ENCODE data around the gene LRFN2. TPM values are rescaled to one million over a fixed set of nuclear protein-coding genes. Genes with fewer than 3 reads are reported as not detected.

LRFN2 gene
- total and polyA plus RNA-seq, 2 of the 8 experiments (the other 6 are each of a cell fraction or from before 2014, with no cell fraction given) = 2.3 TPM

DNA sequence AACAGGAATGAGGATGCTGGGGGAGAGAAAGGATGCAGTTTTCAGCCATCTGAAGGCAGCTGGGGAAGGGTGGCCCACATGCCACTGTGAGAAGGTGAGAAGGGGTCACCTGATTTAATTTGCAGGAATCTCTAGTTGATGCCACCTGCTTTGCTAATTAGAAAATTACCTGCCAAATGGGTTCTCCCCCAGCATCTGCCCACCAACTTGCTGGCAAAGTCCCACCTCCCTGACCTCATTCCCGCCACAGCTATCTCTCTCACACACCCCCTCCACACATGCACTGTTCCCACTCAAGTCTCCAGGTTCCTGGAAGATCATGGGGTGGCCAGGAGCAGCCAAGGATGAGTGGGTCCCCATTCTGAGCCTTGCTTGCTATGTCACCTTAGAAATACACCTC is 70.7 kb downstream of the LRFN2 start:
- no peak overlapping the region for H2AFZ ChIP-seq (ENCODE audit: low read length)
- no peaks in the 10 kb centered on the region; a peak in 1 of 8 replicates for H3K36me3 ChIP-seq (ENCODE audit: control insufficient read depth in 2 of 4, insufficient read depth in 4 of 4, low read length in 3 of 4)
- no peak overlapping the region for H4K8ac ChIP-seq (ENCODE audit: extremely low read depth, insufficient read depth, low read length)
- H3K9ac ChIP-seq (replicated peaks in 1 of 4; ENCODE audit: extremely low read depth in 1 of 4, low read depth in 3 of 4, low read length in 3 of 4) = no peak overlapping the region
- H3K4me3 ChIP-seq (ENCODE audit: extremely low read depth in 1 of 4, insufficient read depth in 2 of 4, low read depth in 3 of 4, low read length in 4 of 4) = no peak overlapping the region
- no peak overlapping the region for H3K4me2 ChIP-seq (ENCODE audit: insufficient read depth in 1 of 2, low read depth in 2 of 2, low read length in 2 of 2)
- ChIA-PET CTCF (ENCODE audit: partially characterized antibody) (interaction anchor here (1.5 kb wide), 1 partner anchor 13 kb away, joined by 4 read pairs; no protein-coding TSS in a partner anchor), POLR2A (ENCODE audit: partially characterized antibody) (no interaction called here)
- H4K5ac ChIP-seq (ENCODE audit: insufficient read length, low read depth, low read length) = no peak overlapping the region
- H2BK5ac ChIP-seq (ENCODE audit: low read depth, low read length) = no peak overlapping the region
- no peak overlapping the region for H2BK20ac ChIP-seq (ENCODE audit: low read length)
- no peak overlapping the region for H3K4ac ChIP-seq (replicated peaks; ENCODE audit: insufficient read length, low read depth, low read length)
- H2BK120ac ChIP-seq (replicated peaks; ENCODE audit: low read depth, low read length) = no peak overlapping the region
- H3K27me3 ChIP-seq (replicated peaks in 1 of 4; ENCODE audit: control insufficient read depth in 3 of 4, extremely low read depth in 1 of 4, insufficient read depth in 3 of 4, low read length in 3 of 4) = no peaks in the 10 kb centered on the region
- FAIRE-seq = no peak
- TF ChIP-seq TCF12 (IDR thresholded peaks at IDR 0.05; ENCODE audit: low read depth, low read length) (no peak), RXRA (IDR thresholded peaks at IDR 0.05; ENCODE audit: insufficient read depth, low read depth, low read length) (no peak), ATF3 (IDR thresholded peaks at IDR 0.05; ENCODE audit: insufficient read depth, low read depth, low read length) (no peak), ZNF274 (IDR thresholded peaks at IDR 0.05; ENCODE audit: borderline replicate concordance, extremely low read depth, low read length) (no peak), NANOG (IDR thresholded peaks at IDR 0.05; ENCODE audit: insufficient read depth, low read depth, low read length, poor library complexity, severe bottlenecking) (no peak), POU5F1 (IDR thresholded peaks at IDR 0.05; ENCODE audit: low read depth, low read length) (no peak), GABPA (IDR thresholded peaks at IDR 0.05; ENCODE audit: borderline replicate concordance, insufficient read depth, low read length) (no peak), KDM5A (IDR thresholded peaks at IDR 0.05; ENCODE audit: low read length) (no peak), MAFK (IDR thresholded peaks at IDR 0.05; ENCODE audit: low read depth, low read length) (no peak), TEAD4 (IDR thresholded peaks at IDR 0.05; ENCODE audit: low read depth, low read length) (no peak), RFX5 (IDR thresholded peaks at IDR 0.05; ENCODE audit: borderline replicate concordance, low read depth, low read length) (no peak)
- DNase-seq (ENCODE audit: low read depth in 1 of 2, low spot score in 2 of 2) = no peak
- H4K20me1 ChIP-seq (replicated peaks in 1 of 2; ENCODE audit: control insufficient read depth in 1 of 2, insufficient read depth in 2 of 2, low read length in 2 of 2) = no peaks in the 10 kb centered on the region
- H3K23ac ChIP-seq (ENCODE audit: insufficient read length) = no peak overlapping the region
- H2AK5ac ChIP-seq (ENCODE audit: low read depth, low read length) = no peak overlapping the region
- no peak overlapping the region for H3K56ac ChIP-seq (replicated peaks; ENCODE audit: insufficient read length, low read depth, low read length)
- H3K79me2 ChIP-seq (ENCODE audit: control insufficient read depth in 1 of 2, insufficient read depth in 2 of 2, low read length in 2 of 2) = no peaks in the 10 kb centered on the region
- H3K4me1 ChIP-seq (replicated peaks in 1 of 4; ENCODE audit: control insufficient read depth in 3 of 4, insufficient read depth in 4 of 4, low read length in 3 of 4) = no peaks in the 10 kb centered on the region; a peak in 2 of 7 replicates
- 89% methylated on average over 1 of the region's 1 CpG; no CpG with 5 or more reads in 1 of the 2 experiments for WGBS, 2 experiments (ENCODE audit: extremely low coverage in 1 of 2, insufficient coverage in 1 of 2, insufficient read length in 1 of 2, insufficient replicate concordance in 2 of 2, low coverage in 1 of 2, low lambda C conversion rate in 2 of 2, missing lambda C conversion rate in 1 of 2)
- H4K91ac ChIP-seq (replicated peaks; ENCODE audit: insufficient read length, low read length) = no peak overlapping the region
- H3K23me2 ChIP-seq (ENCODE audit: low read depth, low read length) = no peaks in the 10 kb centered on the region; the same call in 1 of the 2 replicates
- H3K79me1 ChIP-seq (ENCODE audit: low read depth, low read length) = no peaks in the 10 kb centered on the region
- H2BK15ac ChIP-seq (ENCODE audit: low read length) = no peak overlapping the region
- H2BK12ac ChIP-seq (ENCODE audit: low read depth, low read length) = no peak overlapping the region
- no peak overlapping the region for H3K18ac ChIP-seq (ENCODE audit: extremely low read depth, low read length)
- no peaks in the 10 kb centered on the region for H3K9me3 ChIP-seq (ENCODE audit: insufficient read depth in 2 of 2, low read depth in 1 of 2, low read length in 1 of 2)
- no peak overlapping the region for H3K27ac ChIP-seq (ENCODE audit: low read depth, low read length)
- H3K14ac ChIP-seq (ENCODE audit: insufficient read length) = no peak overlapping the region

Measured in H1 (cell line).